Measurements from ENCODE around the gene MCF2L2.

GRCh38 chr3:183449791-183450190 lies 21.4 kb upstream of the MCF2L2 start:
- TF ChIP-seq CTCF (IDR thresholded peaks at IDR 0.05; ENCODE audit: extremely low read depth in 1 of 2, insufficient read depth in 1 of 2, low read depth in 1 of 2, low read length in 2 of 2): no peak
- no peak for TF ChIP-seq EZH2 (IDR thresholded peaks at IDR 0.05; ENCODE audit: borderline replicate concordance, low read depth, low read length, severe bottlenecking)
- TF ChIP-seq POLR2AphosphoS5 (IDR thresholded peaks at IDR 0.05; ENCODE audit: insufficient read depth, low read depth, low read length): no peak
- TF ChIP-seq POLR2A (IDR thresholded peaks at IDR 0.05; ENCODE audit: low read depth, low read length): no peak
- TF ChIP-seq MAX (IDR thresholded peaks at IDR 0.05; ENCODE audit: insufficient read depth, insufficient read length): no peak
- no peak for TF ChIP-seq MYC (IDR thresholded peaks at IDR 0.05; ENCODE audit: low read depth, low read length)
- no peak for TF ChIP-seq JUN (IDR thresholded peaks at IDR 0.05; ENCODE audit: borderline replicate concordance, insufficient read depth, insufficient read length, low read depth)
- no peak for TF ChIP-seq GATA2 (IDR thresholded peaks at IDR 0.05; ENCODE audit: insufficient read depth, insufficient read length, low read depth, low read length)
